ENCODE results near the gene VWA8.

The VWA8 gene

GRCh38 chr13:41589434-41589833 is 371.5 kb downstream of the VWA8 start:
- no peaks in the 10 kb centered on the region for H3K4me1 ChIP-seq
- TF ChIP-seq CTCF (IDR thresholded peaks at IDR 0.05) = no peak
- intact Hi-C loops (cut with DNase I; ENCODE audit: low total_unique reads) = no loop called here
- DNase-seq = no peak
- H3K4me3 ChIP-seq = no peak overlapping the region
- no peaks in the 10 kb centered on the region for H3K27me3 ChIP-seq
- no peaks in the 10 kb centered on the region for H3K9me3 ChIP-seq
- no peak overlapping the region for H3K27ac ChIP-seq
- peaks cover 4 to 25% (median 19%) of the 10 kb centered on the region in 3 donors for H3K36me3 ChIP-seq

GRCh38 chr13:41588899-41589298 is 372.0 kb downstream of the VWA8 start:
- H3K9me3 ChIP-seq = no peaks in the 10 kb centered on the region
- no peak for DNase-seq
- H3K36me3 ChIP-seq = peaks cover 6 to 25% (median 19%) of the 10 kb centered on the region in 3 donors
- H3K27me3 ChIP-seq = no peaks in the 10 kb centered on the region
- H3K4me3 ChIP-seq = no peak overlapping the region
- TF ChIP-seq CTCF (IDR thresholded peaks at IDR 0.05) = no peak
- no peak overlapping the region for H3K27ac ChIP-seq
- H3K4me1 ChIP-seq = no peaks in the 10 kb centered on the region
- intact Hi-C loops (cut with DNase I; ENCODE audit: low total_unique reads) = no loop called here

GRCh38 chr13:41588448-41588847 is 372.5 kb downstream of the VWA8 start:
- TF ChIP-seq CTCF (IDR thresholded peaks at IDR 0.05) = no peak
- no peaks in the 10 kb centered on the region for H3K4me1 ChIP-seq
- peaks cover 6 to 25% (median 19%) of the 10 kb centered on the region in 3 donors for H3K36me3 ChIP-seq
- intact Hi-C loops (cut with DNase I; ENCODE audit: low total_unique reads) = no loop called here
- H3K27me3 ChIP-seq = no peaks in the 10 kb centered on the region
- H3K4me3 ChIP-seq = no peak overlapping the region
- H3K27ac ChIP-seq = no peak overlapping the region
- no peaks in the 10 kb centered on the region for H3K9me3 ChIP-seq
- DNase-seq = no peak

- DNase-seq = no peak
- intact Hi-C loops (cut with DNase I; ENCODE audit: low total_unique reads) = no loop called here
These were observed 373.4 kb downstream of the VWA8 start for GRCh38 chr13:41587490-41587889.

DNA sequence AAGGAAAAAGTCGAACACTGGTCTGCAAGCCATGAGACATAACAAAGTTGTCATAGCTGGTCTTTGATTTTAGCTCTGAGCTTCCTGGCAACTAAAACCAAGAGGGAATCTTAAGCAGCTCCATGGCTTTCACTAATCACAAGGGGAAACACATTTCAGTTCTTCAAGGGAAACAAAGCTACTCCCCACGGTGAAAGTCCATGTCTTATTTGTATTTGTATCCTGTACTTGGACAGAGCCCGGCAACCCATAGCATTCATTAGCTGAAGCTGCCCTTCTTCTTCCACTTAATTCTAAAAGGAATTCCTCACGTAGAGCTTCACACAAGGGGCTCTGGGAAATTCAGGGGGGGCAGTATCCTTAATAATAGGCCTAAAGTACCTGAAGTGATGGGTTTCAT is 374.7 kb downstream of the VWA8 start:
- H3K36me3 ChIP-seq = peaks cover 6 to 25% (median 19%) of the 10 kb centered on the region in 3 donors
- no peak overlapping the region for H3K27ac ChIP-seq
- no peaks in the 10 kb centered on the region for H3K27me3 ChIP-seq
- peaks cover 0 to 6% (median 3%) of the 10 kb centered on the region in 4 donors for H3K4me1 ChIP-seq
- no peak for TF ChIP-seq CTCF (IDR thresholded peaks at IDR 0.05)
- no peaks in the 10 kb centered on the region for H3K9me3 ChIP-seq
- no peak overlapping the region for H3K4me3 ChIP-seq
- intact Hi-C loops (cut with DNase I; ENCODE audit: low total_unique reads) = no loop called here
- no peak for DNase-seq

More at GRCh38 chr13:41587490-41587889, 373.4 kb downstream of the VWA8 start:
- H3K36me3 ChIP-seq = peaks cover 6 to 25% (median 19%) of the 10 kb centered on the region in 3 donors
- H3K4me1 ChIP-seq = peaks cover 0 to 1% (median under 1%) of the 10 kb centered on the region in 4 donors
- H3K27ac ChIP-seq = no peak overlapping the region
- no peaks in the 10 kb centered on the region for H3K27me3 ChIP-seq
- no peak for TF ChIP-seq CTCF (IDR thresholded peaks at IDR 0.05)
- H3K4me3 ChIP-seq = no peak overlapping the region
- no peaks in the 10 kb centered on the region for H3K9me3 ChIP-seq

GRCh38 chr13:41582027-41582463 is 378.9 kb downstream of the VWA8 start:
- Histone ChIP-seq H3K4me1 (peaks cover 0 to 11% (median 3%) of the 10 kb centered on the region in 4 donors), H3K9me3 (no peaks in the 10 kb centered on the region), H3K36me3 (peaks cover 4 to 10% (median 6%) of the 10 kb centered on the region in 3 donors), H3K4me3 (no peak overlapping the region), H3K27me3 (no peaks in the 10 kb centered on the region), H3K27ac (no peak overlapping the region)
- no peak for DNase-seq
- intact Hi-C loops (cut with DNase I; ENCODE audit: low total_unique reads) = no loop called here
- no peak for TF ChIP-seq CTCF (IDR thresholded peaks at IDR 0.05)

Data from tibial artery (tissue), 4 donors.